MG63 (cell line): Measurements from ENCODE around the gene ATRN. TPM values are rescaled to one million over a fixed set of nuclear protein-coding genes. Genes with fewer than 3 reads are reported as not detected.

Experiments used
- DNase-seq: peaks from one replicate; pipeline ENCODE4 v3.0.0-alpha.2; 2020
- H3K27me3 ChIP-seq: fragments of 250-450 bp; sonication (Bioruptor Pico); 2 replicates; pipeline ENCODE4 v1.5.1; 2020; ENCODE audit warnings: mild to moderate bottlenecking, moderate library complexity
- H3K36me3 ChIP-seq: fragments of 250-450 bp; sonication (Bioruptor Pico); 2 replicates; pipeline ENCODE4 v1.5.1; 2020; ENCODE audit warnings: mild to moderate bottlenecking, moderate library complexity
- H3K4me3 ChIP-seq: fragments of 250-450 bp; sonication (Bioruptor Pico); 2 replicates; pipeline ENCODE4 v1.5.1; 2020; ENCODE audit warnings: mild to moderate bottlenecking, moderate library complexity
- H3K9me3 ChIP-seq: fragments of 250-450 bp; sonication (Bioruptor Pico); 2 replicates; pipeline ENCODE4 v1.5.1; 2020; ENCODE audit warnings: mild to moderate bottlenecking, moderate library complexity
- total RNA-seq: library from RNA; depleted of rRNA; stranded (reverse); fragments of >200 nt; shearing (Covaris generic); gene quantifications from 2 replicates; pipeline ENCODE4 v1.2.3, GENCODE V29; 2014; ENCODE audit warnings: low replicate concordance

Gene ATRN
- total RNA-seq, 1 experiment from 2014 or later = 7.1 TPM

DNA sequence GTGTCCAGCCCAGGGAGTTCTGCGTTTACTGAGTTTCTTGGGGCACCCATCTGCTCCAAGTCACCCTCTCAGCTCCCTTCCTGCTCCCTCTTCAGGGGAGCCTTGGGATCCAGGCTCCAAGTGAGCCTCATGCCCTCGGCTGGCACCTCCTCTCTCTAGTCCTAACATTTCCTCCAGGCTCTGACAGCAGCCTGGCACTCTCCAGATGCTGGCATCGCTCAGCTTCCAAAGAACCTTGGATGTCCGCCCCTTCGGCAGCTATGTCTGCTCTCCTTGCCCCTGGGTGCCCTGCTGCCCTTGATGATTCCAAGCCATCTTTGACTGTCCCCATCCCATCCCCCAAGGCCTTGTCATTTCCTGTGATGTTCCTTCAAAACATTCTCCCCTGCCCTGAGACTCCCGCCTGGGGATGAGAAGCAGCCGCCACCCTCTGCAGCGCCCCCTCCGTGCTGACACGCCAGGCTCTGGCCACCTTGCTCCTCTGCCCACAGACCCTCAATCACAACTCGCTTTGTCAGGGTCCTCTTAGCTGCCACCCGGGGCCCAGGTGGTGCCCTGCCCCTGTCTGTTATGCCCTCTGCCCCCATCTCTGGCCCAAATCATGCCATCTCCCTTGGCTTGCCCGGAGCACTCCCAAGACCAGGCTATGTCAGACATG is 199.0 kb downstream of the ATRN start:
- Histone ChIP-seq H3K4me3 (no peak overlapping the region), H3K27me3 (no peaks in the 10 kb centered on the region), H3K9me3 (no peaks in the 10 kb centered on the region), H3K36me3 (no peaks in the 10 kb centered on the region)
- no peak for DNase-seq

DNA sequence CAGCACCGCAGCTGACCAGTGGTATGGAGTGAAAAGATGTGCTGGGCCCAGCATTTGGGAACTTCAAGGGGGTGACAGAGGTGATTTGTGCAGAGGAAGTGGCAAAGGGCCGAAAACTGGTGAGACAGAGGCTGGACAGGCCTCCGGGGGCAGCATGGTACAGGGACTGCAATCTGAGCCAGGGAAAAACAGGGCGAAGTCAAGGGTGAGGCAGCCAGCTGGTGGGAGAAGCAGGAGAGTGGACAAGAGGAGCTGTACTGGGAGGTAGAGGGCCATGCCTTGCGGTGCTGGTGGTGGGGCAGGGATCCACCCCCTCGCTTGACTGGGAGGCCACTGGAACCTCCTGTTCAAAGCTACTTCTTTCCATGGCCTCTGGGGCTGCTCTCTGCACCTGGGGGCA is 199.7 kb downstream of the ATRN start:
- Histone ChIP-seq H3K36me3 (no peaks in the 10 kb centered on the region), H3K27me3 (no peaks in the 10 kb centered on the region), H3K9me3 (no peaks in the 10 kb centered on the region), H3K4me3 (no peak overlapping the region)
- DNase-seq = no peak

DNA sequence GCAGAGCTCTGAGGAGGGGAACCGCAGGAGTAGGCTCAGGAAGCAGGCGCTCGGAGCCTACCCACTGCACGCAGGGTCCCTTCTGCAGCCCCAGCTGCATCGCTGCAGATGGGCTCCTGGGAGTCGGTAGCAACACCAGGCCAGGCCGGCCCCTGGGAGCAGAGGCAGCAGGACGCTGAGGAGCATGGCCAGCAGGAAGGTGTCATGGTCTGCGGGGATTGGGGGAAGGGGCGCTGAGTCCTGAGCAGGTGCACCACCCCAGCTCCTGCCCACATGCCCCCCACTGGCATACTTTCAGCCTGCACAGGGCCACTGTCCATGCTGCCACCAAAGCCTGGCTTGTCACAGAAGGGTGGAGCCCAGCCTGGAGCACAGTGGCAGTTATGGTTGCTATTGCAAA is 200.1 kb downstream of the ATRN start:
- Histone ChIP-seq H3K36me3 (no peaks in the 10 kb centered on the region), H3K27me3 (no peaks in the 10 kb centered on the region), H3K9me3 (no peaks in the 10 kb centered on the region), H3K4me3 (no peak overlapping the region)
- no peak for DNase-seq

DNA sequence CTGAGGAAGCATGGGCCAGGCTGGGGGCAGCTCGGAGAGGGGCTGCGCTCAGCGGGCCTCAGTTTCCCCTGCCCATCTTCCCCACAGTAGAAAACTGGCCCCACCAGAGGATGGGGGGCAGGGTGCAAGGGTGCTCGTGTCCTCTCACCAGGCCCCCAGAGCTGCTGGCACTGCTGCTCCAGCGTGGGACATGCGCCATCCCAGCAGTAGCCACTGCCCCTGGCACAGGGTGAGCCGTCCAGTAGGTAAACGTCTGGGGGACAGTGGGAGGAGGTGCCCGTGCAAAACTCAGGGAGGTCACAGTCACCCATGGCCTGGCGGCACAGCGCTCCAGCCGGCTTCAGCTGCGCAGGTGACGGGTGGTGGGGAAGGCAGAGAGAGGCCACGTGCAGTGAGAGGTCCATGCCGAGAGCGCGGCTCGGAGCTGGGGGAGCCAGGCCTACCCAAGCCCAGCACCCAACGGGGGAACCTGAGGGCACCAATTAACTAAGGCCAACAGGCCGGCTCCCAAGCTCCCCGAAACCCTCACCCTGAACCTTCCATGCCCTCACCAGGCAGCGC is 201.2 kb downstream of the ATRN start:
- Histone ChIP-seq H3K27me3 (no peaks in the 10 kb centered on the region), H3K9me3 (no peaks in the 10 kb centered on the region), H3K4me3 (no peak overlapping the region), H3K36me3 (no peaks in the 10 kb centered on the region)
- DNase-seq = no peak

DNA sequence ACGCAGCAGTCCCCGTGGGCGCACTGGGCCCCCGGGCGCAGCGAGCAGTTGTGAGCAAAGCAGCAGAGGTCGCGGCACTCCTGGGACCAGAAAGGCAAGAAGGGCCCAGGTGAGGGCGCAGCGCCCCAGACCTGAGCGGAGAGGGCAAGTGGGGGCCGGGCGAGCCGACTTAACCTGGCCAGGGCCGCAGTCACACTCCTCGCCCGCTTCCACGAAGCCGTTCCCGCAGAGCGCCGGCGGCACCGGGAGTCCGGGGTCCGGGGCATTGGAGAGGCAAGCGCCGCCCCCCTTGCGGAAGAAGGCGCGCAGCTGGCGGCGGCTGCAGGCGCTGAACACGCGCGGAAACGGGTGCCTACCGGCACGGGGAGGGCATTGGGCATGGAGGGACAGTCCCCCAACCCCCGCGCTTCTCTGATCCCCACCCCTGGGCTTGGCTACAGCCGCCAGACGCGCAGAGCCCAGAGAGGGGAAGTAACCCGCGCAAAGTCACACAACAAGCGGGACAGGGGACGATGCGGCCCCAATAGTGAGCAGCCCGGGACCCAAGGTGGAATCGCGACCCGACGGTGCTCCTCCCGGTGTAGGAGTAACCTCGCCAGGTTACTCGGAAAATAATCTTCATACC is 201.8 kb downstream of the ATRN start:
- no peaks in the 10 kb centered on the region for H3K27me3 ChIP-seq
- DNase-seq = no peak
- no peaks in the 10 kb centered on the region for H3K36me3 ChIP-seq
- no peak overlapping the region for H3K4me3 ChIP-seq
- H3K9me3 ChIP-seq = no peaks in the 10 kb centered on the region

DNA sequence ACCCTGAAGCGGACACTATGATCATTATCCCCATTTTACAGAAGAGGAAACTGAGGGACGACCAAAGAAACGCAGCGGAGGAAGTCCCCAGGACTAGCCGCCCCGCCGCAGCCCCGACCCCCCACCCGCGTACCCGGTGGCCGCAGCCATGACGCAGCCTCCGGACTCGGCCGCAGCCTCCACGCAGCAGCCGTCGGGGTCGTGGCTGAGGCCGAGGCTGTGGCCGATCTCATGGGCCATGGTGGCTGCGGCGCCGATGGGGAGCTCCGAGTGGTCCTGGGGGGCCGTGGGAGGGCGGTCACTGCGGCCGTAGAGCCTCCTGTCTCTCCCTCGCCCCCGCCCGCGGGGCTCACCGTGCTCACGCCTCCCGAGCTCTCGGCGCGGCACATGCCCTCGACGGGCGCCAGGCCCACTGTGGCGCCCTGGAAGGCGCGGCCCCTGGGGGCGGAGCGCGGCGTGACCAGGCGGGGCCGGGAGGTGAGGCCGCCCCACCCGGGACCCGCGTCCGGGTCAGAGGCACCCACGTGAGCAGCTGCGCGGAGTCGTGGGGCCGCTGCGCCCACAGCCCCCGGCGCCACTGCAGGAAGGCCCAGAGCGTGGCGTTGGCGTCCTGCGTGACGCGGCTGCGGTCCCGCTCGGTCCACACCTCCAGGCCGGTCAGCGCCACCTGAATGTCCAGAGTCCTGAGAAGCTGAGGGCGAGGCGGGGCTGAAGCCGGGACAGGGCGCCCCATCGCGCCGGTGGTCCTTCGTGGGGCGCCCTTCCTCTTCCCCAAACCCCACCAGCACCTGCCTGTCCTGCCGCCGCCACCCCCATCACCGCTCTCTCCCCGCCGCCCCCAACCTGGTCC is 202.6 kb downstream of the ATRN start:
- no peak for DNase-seq
- H3K9me3 ChIP-seq = no peaks in the 10 kb centered on the region
- no peaks in the 10 kb centered on the region for H3K27me3 ChIP-seq
- H3K4me3 ChIP-seq = no peak overlapping the region
- H3K36me3 ChIP-seq = no peaks in the 10 kb centered on the region

DNA sequence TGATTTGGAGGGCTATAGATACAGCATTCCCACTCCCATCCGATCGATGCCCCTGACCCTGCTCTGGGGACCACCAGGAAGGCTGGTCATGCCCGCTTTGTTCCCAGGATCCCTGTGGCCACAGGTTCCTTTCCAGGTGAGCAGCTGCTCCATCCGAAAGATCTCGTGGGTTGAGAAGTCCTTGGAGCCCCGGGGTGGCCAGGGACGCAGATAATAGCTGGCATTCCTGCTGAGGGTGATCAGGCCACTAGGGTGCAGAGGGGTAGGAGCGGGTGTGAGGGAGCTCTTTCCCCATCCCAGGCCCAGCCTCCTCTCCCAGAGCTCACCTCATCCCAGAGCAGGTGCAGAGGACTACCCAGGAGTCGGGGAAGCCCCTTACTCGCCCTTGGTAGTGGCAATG is 203.6 kb downstream of the ATRN start:
- no peaks in the 10 kb centered on the region for H3K9me3 ChIP-seq
- no peak for DNase-seq
- H3K36me3 ChIP-seq = no peaks in the 10 kb centered on the region
- H3K27me3 ChIP-seq = no peaks in the 10 kb centered on the region
- no peak overlapping the region for H3K4me3 ChIP-seq

DNA sequence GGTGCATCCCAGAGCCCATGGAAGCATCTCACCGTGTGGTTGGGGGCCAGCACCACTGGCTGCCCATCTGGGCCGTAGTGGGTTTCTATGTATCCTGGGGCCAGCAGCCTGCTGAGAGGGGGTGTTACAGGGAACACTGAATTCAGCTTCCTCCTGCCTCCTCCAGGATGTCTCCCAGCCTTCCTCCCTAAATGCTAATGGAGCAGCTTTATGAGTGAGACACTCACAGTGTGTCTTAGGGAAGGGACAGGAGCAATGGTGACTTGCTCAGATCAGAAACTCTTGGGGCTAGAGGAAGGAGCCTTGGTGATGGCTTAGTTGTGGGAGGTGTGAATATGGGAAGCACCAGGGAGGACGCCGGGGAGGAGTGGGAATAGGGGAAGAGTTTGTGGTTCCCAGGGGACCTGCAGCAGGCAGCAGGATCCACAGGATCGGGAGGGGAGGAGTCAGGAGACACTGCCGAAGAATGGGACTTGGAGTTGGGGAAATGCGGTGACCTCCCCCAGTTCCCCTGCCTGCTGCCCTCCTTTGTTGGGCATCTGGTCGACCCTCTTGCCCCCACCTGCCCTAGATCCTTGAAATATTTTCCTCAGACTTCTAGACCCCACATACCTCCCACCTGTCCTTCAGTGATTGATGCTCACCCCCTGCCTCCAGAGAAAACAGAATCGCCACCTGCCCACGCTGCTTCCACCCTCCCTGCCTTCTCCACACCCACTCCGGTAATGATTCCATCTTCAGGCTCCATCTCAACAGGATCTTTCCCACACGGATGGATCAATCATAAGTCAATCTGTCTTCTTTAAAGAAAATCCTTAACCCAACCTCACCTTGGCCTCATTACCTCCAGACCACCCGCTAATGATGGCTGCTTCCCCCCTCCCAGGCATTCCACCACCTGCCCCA is 204.4 kb downstream of the ATRN start:
- H3K36me3 ChIP-seq = no peaks in the 10 kb centered on the region
- H3K9me3 ChIP-seq = no peaks in the 10 kb centered on the region
- H3K27me3 ChIP-seq = no peaks in the 10 kb centered on the region
- H3K4me3 ChIP-seq = no peak overlapping the region
- DNase-seq = no peak

DNA sequence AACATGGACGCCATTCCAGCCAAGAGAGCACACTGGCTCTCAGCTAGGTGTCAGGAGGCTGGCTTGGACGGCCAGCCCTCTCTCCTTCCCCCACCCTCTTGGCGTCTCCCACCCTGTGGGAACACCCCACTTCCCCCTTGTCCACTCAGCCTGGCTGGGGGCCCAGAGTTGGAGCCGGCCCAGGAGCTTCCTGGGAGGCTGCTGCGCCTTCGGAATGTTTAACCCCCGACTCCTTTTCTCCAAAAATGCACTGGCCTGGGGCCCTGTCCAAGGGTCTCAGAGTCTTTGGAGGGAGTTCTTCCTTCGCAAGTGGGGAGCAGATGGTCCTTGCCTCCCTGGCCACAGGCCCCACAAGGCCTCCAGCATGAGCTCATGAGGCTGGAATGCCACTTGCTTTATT is 206.9 kb downstream of the ATRN start:
- H3K36me3 ChIP-seq = no peaks in the 10 kb centered on the region
- H3K9me3 ChIP-seq = no peaks in the 10 kb centered on the region
- H3K4me3 ChIP-seq = no peak overlapping the region
- H3K27me3 ChIP-seq = no peaks in the 10 kb centered on the region
- no peak for DNase-seq

DNA sequence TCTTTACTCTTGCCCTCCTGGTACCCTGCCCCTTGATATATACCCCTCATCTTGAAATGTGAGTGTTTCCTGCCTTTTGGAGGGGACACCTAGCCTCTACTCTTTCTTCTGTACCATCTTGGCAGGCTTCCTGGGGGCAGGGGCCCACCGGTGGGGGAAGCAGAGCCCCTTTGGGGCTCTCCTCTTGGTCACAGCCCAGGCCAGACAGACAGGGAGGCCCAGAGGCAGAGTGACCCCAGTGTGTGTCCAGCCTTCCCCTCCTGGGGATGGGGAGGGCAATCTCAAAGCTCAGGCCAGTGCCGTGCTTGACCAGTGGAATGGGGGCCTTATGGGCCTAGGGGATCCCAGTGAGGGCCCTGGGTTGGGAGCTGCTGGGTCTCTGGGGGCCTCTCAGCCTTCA is 207.4 kb downstream of the ATRN start:
- no peaks in the 10 kb centered on the region for H3K36me3 ChIP-seq
- no peak overlapping the region for H3K4me3 ChIP-seq
- no peaks in the 10 kb centered on the region for H3K9me3 ChIP-seq
- no peak for DNase-seq
- no peaks in the 10 kb centered on the region for H3K27me3 ChIP-seq

DNA sequence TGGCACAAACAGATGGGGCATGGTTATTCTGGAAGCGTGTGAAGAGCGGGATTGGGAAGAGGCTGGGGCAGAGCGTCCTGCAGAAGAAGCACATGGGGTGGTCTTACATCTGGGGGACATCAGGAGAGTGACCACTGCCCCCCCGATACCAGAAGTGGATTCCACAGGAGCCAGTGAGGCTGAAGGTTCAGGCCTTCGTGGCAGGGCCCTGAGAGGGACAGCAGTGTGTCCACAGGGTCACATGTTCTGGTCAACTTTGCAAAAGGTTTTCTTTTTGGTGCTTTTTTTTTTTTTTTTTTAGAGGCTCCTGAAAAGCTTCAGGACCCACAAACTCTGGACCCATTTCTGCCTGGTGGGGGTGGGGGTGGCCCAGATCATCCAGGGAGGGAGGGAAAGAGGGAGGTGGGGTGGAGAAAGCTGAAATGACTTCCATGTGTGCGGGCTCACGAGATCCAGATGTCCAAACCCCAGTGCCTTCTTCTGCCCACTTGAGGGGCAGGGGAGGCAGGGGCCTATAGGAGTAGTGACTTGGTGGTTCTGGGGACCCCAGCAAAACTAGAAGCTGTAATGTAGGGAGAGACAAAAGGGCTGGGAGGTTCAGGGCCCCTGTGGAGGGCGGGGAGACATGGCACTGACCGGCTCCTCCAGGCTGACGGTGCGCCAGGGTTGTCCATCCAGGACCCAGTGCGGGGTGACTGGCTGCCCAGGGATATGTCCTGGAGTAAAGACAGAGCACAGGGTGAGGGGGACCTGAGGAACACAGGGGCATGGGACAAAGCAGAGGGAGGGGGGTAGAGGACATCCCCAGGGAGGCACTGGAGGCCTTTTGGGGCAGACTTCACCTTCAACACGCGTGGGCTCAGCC is 208.3 kb downstream of the ATRN start:
- no peaks in the 10 kb centered on the region for H3K9me3 ChIP-seq
- no peaks in the 10 kb centered on the region for H3K36me3 ChIP-seq
- no peaks in the 10 kb centered on the region for H3K27me3 ChIP-seq
- H3K4me3 ChIP-seq = no peak overlapping the region
- no peak for DNase-seq

DNA sequence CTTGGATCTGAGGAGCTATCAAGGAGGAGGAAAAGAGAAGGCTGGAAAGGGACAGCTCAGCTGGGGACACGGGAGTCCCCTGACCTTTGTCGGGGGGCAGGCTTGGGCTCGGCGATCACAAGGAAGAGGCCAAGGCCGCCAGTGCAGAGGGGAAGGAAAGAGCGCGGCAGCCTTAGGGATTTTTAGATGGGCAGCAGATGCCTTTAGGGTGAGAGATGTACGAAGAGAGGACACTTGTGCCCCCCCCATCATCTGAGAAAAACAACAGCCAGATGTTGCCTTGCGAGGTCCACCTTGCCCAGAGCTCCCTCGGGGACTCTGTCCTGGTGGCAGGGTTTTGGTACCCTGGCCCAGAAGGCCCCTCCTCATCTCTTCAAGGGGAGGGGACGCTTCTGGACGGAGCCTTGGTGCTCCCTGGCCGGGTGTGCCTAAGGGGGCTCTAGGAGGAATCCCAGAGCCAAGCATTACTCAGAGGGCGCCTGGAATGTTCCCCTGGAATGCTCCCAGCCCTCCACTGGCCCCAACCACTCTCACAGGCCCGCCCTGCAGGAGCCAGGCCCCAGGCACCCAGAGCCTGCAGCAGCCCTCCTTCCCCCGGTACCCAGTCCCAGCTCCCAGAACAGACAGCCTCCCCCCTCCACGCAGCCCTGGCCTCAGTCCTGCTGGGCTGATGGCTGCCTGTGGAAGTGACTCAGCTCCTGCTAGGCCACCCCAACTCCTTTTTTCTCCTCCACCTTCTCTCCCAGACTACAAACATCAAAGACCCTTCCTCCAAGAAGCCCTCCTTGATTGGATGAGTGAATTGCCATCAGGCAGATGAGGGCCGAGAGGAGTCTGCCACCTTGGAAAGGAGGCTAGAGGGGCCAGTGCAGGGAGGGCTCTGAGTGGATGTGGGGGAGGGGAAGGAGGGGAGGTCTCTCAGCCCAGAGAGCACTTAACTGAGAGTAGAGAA is 209.2 kb downstream of the ATRN start:
- no peaks in the 10 kb centered on the region for H3K9me3 ChIP-seq
- no peaks in the 10 kb centered on the region for H3K36me3 ChIP-seq
- DNase-seq = peak; percentile 81
- peak overlapping the region; percentile 55 for H3K4me3 ChIP-seq
- H3K27me3 ChIP-seq = no peaks in the 10 kb centered on the region

DNA sequence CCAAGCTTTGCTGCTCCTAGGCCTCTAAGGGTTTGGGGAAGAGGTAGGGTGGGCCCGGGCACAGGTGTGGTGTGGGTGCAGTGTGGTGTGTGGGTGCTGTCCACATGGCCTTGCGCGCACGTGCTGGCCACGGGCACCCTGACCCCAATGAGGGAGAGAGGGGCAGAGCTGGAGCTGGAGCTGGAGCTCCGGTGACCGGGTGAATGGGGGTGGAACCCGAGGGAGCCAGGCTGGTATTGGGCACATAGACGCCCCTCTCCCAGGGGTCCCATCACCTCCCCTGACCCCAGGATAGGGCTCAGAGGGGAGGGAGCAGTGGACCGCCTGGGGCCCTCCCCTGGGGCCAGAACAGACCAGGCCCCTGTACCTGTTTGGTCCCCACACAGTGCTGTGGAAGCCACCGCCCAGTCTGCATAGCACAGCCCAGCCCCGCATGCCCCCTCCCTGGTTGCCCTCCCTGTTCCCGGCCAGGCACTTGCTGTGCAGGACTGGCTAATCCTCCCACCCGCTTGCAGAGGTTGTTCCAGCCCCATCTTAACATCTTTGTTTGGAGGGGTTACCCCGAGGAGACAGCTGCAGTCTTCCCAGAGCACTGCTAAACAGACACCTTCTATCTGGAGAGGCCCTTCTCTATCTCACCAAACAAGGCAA is 210.0 kb downstream of the ATRN start:
- no peak for DNase-seq

DNA sequence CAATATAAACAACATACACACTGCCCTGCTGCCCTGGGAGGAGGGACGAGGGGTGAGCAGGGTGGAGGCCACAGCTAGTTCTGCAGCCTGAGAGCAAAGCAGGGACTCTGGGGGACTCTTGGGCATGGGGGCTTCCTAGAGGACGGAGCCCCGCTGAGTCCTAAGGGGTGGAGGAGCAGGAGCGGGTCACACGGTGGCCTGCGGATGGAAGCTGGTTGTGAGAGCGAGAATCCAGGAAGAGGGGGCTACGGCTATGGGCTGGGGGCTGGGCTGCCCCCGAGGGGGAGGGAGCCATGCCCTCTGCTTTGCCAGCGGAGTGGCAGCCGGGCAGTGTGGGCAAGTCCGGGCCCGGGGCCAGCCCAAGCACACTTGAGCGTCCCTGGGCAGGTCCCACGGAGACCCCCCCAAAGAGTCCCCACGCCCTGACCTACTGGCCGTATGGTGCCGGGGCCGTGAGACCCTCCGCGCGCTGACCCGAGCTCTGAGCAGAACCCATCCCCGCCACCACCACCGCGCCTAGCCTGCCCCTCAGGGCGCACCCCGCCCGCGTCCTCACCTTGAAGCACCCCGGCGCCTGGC is 210.6 kb downstream of the ATRN start:
- Histone ChIP-seq H3K36me3 (no peaks in the 10 kb centered on the region), H3K4me3 (peak overlapping the region; percentile 55), H3K27me3 (no peaks in the 10 kb centered on the region), H3K9me3 (no peaks in the 10 kb centered on the region)
- DNase-seq = no peak

More for the DNA sequence above, 210.0 kb downstream of the ATRN start:
- Histone ChIP-seq H3K9me3 (no peaks in the 10 kb centered on the region), H3K4me3 (peak overlapping the region; percentile 55), H3K27me3 (no peaks in the 10 kb centered on the region), H3K36me3 (no peaks in the 10 kb centered on the region)
